OCI-LY1 (cell line): ENCODE data around the gene C5orf46.

Experiments used
- H2AFZ ChIP-seq: fragments of 200-600 bp; sonication (generic), shearing (Covaris generic); 2 replicates; pipeline ENCODE4 v1.6.0; 2014; ENCODE audit warnings: antibody characterized with exemption, mild to moderate bottlenecking, low read length
- H3F3A ChIP-seq: fragments of 200-600 bp; sonication (generic), shearing (Covaris generic); 2 replicates; pipeline ENCODE4 v1.6.0; 2014; ENCODE audit warnings: mild to moderate bottlenecking, antibody characterized with exemption, low read length, moderate library complexity; ENCODE audit not compliant: insufficient read depth
- H3K27ac ChIP-seq: fragments of 200-600 bp; sonication (generic); 2 replicates; pipeline ENCODE4 v1.5.1; 2014; ENCODE audit warnings: low read length, mixed run types, mild to moderate bottlenecking, low read depth; ENCODE audit not compliant: poor library complexity, severe bottlenecking
- H3K27me3 ChIP-seq: fragments of 200-600 bp; sonication (generic); 2 replicates; pipeline ENCODE4 v1.6.0; 2014; ENCODE audit warnings: antibody characterized with exemption, mild to moderate bottlenecking, low read length, moderate library complexity; ENCODE audit not compliant: insufficient read depth
- H3K36me3 ChIP-seq: fragments of 200-600 bp; sonication (generic); 2 replicates; pipeline ENCODE4 v1.6.1; 2014; ENCODE audit warnings: mild to moderate bottlenecking, antibody characterized with exemption, low read length, moderate library complexity, mixed read lengths; ENCODE audit not compliant: insufficient read depth
- H3K4me1 ChIP-seq: fragments of 200-600 bp; sonication (generic); 2 replicates; pipeline ENCODE4 v1.5.1; 2014; ENCODE audit warnings: mild to moderate bottlenecking, low read length, moderate library complexity; ENCODE audit not compliant: insufficient read depth, severe bottlenecking
- H3K4me2 ChIP-seq: fragments of 200-600 bp; sonication (generic), shearing (Covaris generic); 2 replicates; pipeline ENCODE4 v1.6.1; 2014; ENCODE audit warnings: low read length
- H3K4me3 ChIP-seq: fragments of 200-600 bp; sonication (generic); 2 replicates; pipeline ENCODE4 v1.5.1; 2014; ENCODE audit warnings: low read length, low read depth, mild to moderate bottlenecking, mixed read lengths; ENCODE audit not compliant: poor library complexity, severe bottlenecking
- H3K79me2 ChIP-seq: fragments of 200-600 bp; shearing (Covaris generic); 2 replicates; pipeline ENCODE4 v1.6.1; 2016; ENCODE audit warnings: mixed run types, low read length, mixed read lengths; ENCODE audit not compliant: insufficient read depth
- H3K9ac ChIP-seq: fragments of 200-600 bp; sonication (generic), shearing (Covaris generic); 2 replicates; pipeline ENCODE4 v1.6.1; 2014; ENCODE audit warnings: mild to moderate bottlenecking, low read length, mixed read lengths
- H3K9me2 ChIP-seq: fragments of 200-600 bp; sonication (generic), shearing (Covaris generic); 2 replicates; pipeline ENCODE4 v1.6.1; 2014; ENCODE audit warnings: low read depth, mild to moderate bottlenecking, low read length, mixed read lengths
- H3K9me3 ChIP-seq: fragments of 200-600 bp; shearing (Covaris generic); 2 replicates; pipeline ENCODE4 v1.6.1; 2014; ENCODE audit warnings: low read length, mixed read lengths
- H4K20me1 ChIP-seq: fragments of 200-600 bp; sonication (generic), shearing (Covaris generic); 2 replicates; pipeline ENCODE4 v1.6.0; 2016; ENCODE audit warnings: mild to moderate bottlenecking, low read length; ENCODE audit not compliant: insufficient read depth
- EZH2 ChIP-seq: fragments of 200-600 bp; sonication (generic), shearing (Covaris generic); IDR thresholded peaks from 2 replicates; pipeline ENCODE4 v1.8.0; 2017; ENCODE audit warnings: borderline replicate concordance, mixed run types, mild to moderate bottlenecking, antibody characterized with exemption, low read length, moderate library complexity, mixed read lengths
- TF ChIP-seq, protein P1 (sequence below): fragments of 200-600 bp; sonication (generic), shearing (Covaris generic); IDR thresholded peaks from 2 replicates; pipeline ENCODE4 v1.5.1; 2017; ENCODE audit warnings: mild to moderate bottlenecking, antibody characterized with exemption, low read length, moderate library complexity, mixed read lengths

The C5orf46 gene

DNA sequence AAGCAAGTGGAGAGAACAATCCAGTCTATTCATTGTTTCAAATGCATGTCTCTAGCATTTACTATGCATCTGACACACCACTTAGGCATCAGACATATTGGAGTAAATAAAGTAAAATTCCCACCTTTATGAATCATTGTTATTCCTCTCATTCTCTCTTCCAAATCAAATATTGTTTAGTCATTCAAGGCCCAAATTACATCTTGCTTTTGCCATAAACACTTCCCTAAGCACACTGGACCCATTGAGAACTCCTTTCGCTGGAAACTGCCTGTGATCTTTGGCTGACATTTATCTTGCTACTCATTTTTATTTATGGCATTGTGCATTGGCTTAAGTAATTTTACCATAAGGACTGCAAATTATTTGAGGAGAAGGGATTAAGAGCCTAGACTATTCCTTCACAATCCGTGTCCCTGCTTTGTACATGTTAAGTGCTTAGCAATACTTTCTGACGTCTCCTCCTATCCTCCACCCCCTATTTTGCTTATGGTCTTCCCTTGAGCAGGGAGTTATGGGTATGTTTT is 7.4 kb downstream of the C5orf46 start:
- no peaks in the 10 kb centered on the region for H4K20me1 ChIP-seq
- H3K4me2 ChIP-seq, result no peak overlapping the region
- TF ChIP-seq, protein P1, sequence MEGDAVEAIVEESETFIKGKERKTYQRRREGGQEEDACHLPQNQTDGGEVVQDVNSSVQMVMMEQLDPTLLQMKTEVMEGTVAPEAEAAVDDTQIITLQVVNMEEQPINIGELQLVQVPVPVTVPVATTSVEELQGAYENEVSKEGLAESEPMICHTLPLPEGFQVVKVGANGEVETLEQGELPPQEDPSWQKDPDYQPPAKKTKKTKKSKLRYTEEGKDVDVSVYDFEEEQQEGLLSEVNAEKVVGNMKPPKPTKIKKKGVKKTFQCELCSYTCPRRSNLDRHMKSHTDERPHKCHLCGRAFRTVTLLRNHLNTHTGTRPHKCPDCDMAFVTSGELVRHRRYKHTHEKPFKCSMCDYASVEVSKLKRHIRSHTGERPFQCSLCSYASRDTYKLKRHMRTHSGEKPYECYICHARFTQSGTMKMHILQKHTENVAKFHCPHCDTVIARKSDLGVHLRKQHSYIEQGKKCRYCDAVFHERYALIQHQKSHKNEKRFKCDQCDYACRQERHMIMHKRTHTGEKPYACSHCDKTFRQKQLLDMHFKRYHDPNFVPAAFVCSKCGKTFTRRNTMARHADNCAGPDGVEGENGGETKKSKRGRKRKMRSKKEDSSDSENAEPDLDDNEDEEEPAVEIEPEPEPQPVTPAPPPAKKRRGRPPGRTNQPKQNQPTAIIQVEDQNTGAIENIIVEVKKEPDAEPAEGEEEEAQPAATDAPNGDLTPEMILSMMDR, result no peak
- no peak for TF ChIP-seq EZH2
- no peaks in the 10 kb centered on the region for H3K4me1 ChIP-seq
- no peak overlapping the region for H2AFZ ChIP-seq
- no peaks in the 10 kb centered on the region for H3K9me3 ChIP-seq
- no peak overlapping the region for H3K4me3 ChIP-seq
- no peaks in the 10 kb centered on the region for H3K27me3 ChIP-seq
- H3K79me2 ChIP-seq, result no peaks in the 10 kb centered on the region
- no peak overlapping the region for H3K27ac ChIP-seq
- no peak overlapping the region for H3K9ac ChIP-seq
- H3F3A ChIP-seq, result no peaks in the 10 kb centered on the region
- H3K9me2 ChIP-seq, result no peaks in the 10 kb centered on the region
- H3K36me3 ChIP-seq, result no peaks in the 10 kb centered on the region

DNA sequence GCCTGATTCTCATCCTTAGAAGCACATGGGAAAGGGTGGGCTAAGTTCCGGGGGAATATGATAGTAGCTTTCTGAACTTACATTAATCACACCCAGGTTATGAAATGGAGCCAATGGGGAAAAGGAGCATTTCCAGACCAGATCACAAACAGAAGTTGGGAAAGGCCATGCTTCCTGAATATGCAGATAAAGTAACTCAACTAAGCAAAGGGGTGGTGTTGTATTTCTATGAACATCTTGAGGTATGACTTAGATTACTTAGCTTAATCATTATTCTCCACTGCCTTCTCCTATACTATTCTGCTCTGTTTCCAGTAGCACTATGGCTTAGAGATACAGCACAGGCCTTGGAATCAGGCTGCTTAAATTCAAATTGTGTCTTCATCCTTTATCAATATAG is 10.5 kb downstream of the C5orf46 start:
- Histone ChIP-seq H3K27me3 (no peaks in the 10 kb centered on the region), H3K9me3 (no peaks in the 10 kb centered on the region), H4K20me1 (no peaks in the 10 kb centered on the region), H3K9ac (no peak overlapping the region), H3K36me3 (no peaks in the 10 kb centered on the region), H3K4me3 (no peak overlapping the region), H3K79me2 (no peaks in the 10 kb centered on the region), H3K9me2 (no peaks in the 10 kb centered on the region), H3F3A (no peaks in the 10 kb centered on the region), H3K4me2 (no peak overlapping the region), H3K4me1 (no peaks in the 10 kb centered on the region), H2AFZ (no peak overlapping the region), H3K27ac (no peak overlapping the region)
- TF ChIP-seq EZH2, result no peak
- TF ChIP-seq, protein P1, result no peak

DNA sequence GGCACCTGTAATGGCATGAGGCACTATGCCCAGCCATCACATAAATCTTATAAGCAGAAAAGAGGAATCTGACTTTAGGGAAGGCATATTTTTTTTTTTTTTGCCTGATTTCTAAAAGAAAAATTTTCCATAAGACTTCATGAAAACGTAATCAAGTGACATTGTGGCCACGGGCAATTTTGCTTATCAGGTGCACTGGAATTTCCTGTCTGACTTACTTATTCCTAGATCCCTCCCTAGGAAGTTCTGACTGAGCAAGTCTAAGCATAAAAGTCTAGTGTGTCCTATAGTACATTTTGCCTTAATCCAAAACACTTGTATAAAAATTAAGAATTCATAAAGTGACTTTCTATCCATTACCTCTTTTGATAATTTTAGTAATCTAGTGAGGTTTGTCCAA is 12.5 kb downstream of the C5orf46 start:
- no peaks in the 10 kb centered on the region for H4K20me1 ChIP-seq
- H3K9me3 ChIP-seq, result no peaks in the 10 kb centered on the region
- no peak overlapping the region for H3K4me2 ChIP-seq
- no peaks in the 10 kb centered on the region for H3K79me2 ChIP-seq
- no peaks in the 10 kb centered on the region for H3K36me3 ChIP-seq
- H3K27me3 ChIP-seq, result no peaks in the 10 kb centered on the region
- no peaks in the 10 kb centered on the region for H3K9me2 ChIP-seq
- H2AFZ ChIP-seq, result no peak overlapping the region
- no peak overlapping the region for H3K27ac ChIP-seq
- H3K9ac ChIP-seq, result no peak overlapping the region
- H3F3A ChIP-seq, result no peaks in the 10 kb centered on the region
- H3K4me1 ChIP-seq, result no peaks in the 10 kb centered on the region
- no peak overlapping the region for H3K4me3 ChIP-seq
- no peak for TF ChIP-seq EZH2
- TF ChIP-seq, protein P1, result no peak
